Measurements from ENCODE around the gene TTC9C.
"Not testable (repeated sequence)": the region's sequence is repeated elsewhere in the genome, so short reads cannot be mapped to it uniquely, and the experiment has no call there.

Gene TTC9C

DNA sequence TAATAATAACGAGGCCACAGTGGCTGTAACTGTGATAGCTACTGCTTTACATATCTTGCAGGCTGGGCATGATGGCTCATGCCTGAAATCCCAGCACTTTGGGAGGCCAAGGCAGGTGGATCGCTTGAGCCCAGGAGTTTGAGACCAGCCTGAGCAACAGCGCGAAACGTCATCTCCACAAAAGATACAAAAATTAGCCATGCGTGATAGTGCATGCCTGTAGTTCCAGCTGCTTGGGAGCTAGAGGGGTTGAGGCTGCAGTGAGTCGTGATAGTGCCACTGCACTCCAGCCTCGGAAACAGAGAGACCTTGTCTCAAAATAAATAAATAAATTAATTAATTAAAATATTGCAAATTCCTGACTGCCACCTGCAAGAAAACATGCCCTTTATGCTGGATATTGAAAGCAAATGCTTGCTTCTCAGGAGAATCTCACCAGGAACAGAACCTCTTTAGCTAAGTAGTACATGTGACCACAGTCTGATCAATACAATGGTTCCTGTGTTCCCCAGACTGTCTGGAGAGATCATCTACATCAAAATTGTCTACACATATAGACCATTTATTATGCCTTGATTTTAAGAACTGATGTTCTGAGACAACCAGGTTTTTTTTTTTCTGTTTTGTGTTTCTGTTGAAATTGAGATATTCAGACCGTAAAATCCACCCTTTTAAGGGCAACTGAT lies 19.3 kb downstream of the TTC9C start:
- no peak overlapping the region for H3K27ac ChIP-seq
- TF ChIP-seq, protein P1, sequence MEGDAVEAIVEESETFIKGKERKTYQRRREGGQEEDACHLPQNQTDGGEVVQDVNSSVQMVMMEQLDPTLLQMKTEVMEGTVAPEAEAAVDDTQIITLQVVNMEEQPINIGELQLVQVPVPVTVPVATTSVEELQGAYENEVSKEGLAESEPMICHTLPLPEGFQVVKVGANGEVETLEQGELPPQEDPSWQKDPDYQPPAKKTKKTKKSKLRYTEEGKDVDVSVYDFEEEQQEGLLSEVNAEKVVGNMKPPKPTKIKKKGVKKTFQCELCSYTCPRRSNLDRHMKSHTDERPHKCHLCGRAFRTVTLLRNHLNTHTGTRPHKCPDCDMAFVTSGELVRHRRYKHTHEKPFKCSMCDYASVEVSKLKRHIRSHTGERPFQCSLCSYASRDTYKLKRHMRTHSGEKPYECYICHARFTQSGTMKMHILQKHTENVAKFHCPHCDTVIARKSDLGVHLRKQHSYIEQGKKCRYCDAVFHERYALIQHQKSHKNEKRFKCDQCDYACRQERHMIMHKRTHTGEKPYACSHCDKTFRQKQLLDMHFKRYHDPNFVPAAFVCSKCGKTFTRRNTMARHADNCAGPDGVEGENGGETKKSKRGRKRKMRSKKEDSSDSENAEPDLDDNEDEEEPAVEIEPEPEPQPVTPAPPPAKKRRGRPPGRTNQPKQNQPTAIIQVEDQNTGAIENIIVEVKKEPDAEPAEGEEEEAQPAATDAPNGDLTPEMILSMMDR (conservative IDR thresholded peaks at IDR 0.05): no peak

DNA sequence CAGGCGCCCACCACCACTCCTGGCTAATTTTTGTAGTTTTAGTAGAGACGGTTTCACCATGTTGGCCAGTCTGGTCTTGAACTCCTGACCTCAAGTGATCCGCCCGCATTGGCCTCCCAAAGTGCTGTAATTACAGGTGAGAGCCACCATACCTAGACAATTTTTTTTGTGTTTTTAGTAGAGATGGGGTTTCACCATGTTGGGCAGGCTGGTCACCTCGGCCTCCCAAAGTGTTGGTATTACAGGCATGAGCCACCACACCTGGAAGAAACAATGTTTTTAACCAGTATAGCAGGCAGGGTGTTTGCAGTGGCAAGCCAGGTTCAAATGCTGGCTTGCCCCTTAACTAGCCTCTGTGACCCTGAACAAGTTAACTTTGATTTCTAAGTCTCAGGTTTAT lies 21.6 kb downstream of the TTC9C start:
- H3K27ac ChIP-seq: not testable (repeated sequence)

DNA sequence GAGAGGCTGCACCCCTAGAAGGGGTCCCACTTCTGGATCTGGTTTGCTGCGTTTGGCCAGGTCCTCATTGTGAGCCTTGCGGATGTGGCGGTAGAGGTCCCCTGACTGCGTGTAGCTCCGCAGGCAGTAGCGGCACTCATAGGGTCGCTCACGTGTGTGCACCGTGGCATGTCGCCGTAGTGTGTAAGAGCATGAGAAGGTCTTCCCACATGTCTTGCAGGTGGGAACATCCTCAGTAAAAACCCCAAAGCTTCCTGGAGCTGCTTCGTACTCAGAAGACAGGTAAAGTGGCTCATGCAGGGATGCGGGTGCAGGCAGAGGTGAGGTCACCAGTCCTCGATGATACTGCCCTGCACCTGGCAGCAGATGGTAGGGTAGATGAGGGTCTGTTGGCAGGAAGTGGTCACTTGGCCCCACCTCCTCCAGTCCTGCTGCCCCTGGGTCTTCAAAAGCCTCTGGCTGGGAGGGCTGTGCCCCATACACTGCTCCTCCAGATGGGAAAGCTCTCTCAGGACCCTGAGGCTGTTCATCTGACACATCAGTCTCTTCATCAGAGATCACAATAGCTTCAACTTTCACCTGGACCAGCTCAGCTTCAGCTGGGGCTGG lies 24.0 kb downstream of the TTC9C start:
- H3K27ac ChIP-seq: no peak overlapping the region
- TF ChIP-seq, protein P1 (conservative IDR thresholded peaks at IDR 0.05): no peak

DNA sequence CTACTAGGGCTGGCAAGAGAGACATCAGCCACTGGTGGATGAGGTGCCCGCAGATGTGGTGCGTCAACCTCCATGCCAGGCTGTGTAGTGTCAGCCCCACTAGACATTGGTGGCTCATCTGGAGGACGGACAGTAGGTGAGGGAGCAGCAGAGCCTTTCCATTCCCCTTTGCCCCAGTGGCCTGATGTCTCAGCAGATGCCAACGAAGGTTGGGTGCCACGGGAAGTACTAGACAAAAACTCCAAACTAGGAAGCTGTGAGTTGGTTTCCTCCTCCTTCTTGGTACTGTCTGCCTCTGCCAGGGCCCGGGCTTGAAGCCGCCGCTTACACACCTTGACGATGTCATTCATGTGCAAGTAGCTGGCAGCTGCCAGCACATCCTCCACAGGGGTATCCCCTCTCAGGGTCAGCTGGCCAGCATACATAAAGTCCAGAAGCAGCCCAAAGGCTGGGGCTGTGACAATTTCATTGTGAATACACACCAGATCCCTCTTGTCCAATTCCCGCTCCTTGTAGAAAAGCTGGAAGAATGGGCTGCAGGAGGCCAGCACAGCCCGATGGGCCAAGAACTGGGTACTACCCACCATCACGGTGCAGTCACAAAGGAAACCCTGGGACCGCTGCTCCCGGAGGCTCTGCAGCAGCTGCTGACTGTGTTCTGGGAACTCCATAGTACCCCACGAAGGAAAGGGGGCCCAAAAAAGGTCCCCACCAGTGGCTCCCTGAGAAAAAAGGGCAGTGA lies 24.9 kb downstream of the TTC9C start:
- H3K27ac ChIP-seq: peak overlapping the region; percentile 76
- TF ChIP-seq, protein P1 (conservative IDR thresholded peaks at IDR 0.05): no peak

DNA sequence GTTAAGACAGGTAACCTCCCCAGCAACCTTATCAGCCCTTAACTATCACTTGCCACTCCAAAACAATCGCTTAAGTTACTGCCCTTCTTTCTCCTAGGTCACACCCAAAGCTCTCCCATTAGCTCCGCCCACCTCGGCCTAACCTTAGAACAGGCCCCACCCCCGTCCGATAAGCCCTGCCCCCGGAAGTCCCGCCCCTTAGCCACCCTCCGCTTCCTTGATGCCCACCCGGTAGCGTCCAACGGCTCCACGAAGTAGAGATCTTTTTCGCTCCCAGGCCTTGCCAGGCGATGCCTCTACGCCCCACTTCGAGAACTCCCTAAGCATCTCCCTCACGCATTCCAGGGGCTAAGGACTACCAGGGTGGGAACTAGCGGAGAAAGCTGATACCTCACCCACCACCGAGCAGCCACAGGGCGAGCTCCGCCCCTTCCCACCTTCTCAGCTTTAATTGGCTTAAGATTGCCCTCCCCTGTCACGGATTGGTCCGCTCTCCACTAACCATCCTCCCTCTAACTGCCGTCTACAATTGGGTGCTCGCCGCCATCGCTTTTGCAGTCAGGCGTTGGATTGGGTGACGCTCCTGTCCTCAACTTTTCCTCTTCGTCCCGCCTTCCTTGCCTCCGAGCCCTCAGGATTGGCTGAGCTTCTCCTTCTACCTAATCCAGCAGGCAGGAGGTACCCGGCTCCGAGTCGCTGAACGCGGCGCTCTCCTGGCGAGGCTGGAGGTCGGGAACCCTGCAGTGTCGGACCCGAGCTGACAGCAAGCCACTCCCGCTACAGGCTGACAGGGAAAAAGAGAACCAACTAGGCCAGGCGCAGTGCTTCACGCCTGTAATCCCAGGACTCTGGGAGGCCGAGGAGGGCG lies 25.7 kb downstream of the TTC9C start, which contains the start of gene ZBTB3:
ZBTB3 (minus strand) TSS at position 425 of the 868 bp plus-strand sequence. CDS start 496 bp downstream, outside the sequence.
- TF ChIP-seq, protein P1 (conservative IDR thresholded peaks at IDR 0.05): no peak
- H3K27ac ChIP-seq: peak within 1 kb of the TSS; percentile 76

DNA sequence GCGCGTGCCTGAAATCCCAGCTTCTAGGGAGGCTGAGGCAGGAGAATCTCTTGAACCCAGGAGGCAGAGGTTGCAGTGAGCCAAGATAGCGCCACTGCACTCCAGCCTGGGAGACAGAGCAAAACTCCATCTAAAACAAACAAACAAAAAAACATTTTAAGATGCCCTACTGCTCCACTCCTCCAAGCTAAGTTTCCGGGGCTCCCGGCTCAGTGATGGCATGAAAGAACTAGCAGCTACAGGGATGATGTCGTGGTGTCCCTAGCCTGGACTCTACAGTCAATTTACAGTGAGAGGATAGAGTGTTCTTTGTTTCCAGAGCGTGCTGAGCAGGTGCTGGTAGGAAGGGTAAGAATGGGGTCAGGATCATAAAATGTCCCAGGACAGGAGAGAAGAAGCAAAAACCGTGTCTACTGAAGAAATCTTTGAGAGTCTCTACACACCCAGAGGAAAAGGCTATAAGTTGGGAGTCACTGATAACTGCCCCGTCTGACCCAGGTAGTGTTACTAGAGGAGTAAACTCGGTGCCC lies 26.9 kb downstream of the TTC9C start:
- H3K27ac ChIP-seq: no peak overlapping the region
- TF ChIP-seq, protein P1 (conservative IDR thresholded peaks at IDR 0.05): no peak
